Nucleus accumbens (tissue), 56 donors: Measurements from ENCODE around the gene MBD4.

ENCODE experiments used
- DNase-seq, 56 donors: peaks; one replicate each; lab custom pipeline; 2025; lab: John Stamatoyannopoulos, UW

MBD4 gene

GRCh38 chr3:129434140-129434539 is 5.6 kb downstream of the MBD4 start:
- no peak for DNase-seq

DNA sequence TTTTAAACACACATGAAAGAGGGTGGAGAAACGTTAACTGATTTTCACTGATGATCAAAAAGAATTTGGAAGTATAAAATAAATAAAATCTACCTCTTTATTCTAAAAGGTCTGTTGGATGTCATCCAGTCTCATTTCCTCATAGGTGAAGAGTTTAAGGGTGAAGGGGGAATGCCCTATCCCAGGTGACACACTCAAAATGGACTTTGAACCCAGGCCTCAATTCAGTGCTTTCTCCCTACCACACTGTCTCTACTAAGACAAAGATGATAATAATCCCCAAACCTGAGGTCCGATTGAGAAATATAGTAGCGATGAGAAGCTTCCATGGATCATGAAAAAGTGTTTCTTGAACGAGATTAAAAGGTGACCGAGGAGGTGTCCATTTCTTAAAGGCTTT is 6.2 kb downstream of the MBD4 start:
- DNase-seq, result no peak

- no peak for DNase-seq
These were observed 7.1 kb downstream of the MBD4 start for GRCh38 chr3:129432671-129433070.

DNA sequence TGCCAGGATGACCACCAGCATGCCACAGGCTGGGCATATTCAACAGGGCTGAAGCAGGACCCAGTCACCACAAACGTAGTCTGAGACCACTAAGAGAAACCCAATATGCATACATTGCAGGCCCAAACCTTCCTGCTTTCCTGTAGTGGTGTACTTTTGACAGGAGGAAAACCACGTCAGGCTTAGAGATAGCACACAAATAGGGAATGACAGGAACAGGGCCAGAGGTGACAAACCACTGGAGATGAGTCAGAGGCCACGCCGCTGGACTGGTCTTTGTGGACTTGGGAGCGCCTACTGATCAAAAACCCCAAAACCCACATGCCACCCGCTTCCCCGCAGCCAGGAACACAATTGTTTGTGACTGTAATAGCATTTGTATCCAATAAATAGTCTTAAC is 7.7 kb downstream of the MBD4 start:
- no peak for DNase-seq

GRCh38 chr3:129429602-129430001 is 10.1 kb downstream of the MBD4 start:
- no peak for DNase-seq

GRCh38 chr3:129429080-129429451 is 10.7 kb downstream of the MBD4 start:
- DNase-seq, result peak in 4 of 56 donors; percentile 14 to 39 (median 18)

DNA sequence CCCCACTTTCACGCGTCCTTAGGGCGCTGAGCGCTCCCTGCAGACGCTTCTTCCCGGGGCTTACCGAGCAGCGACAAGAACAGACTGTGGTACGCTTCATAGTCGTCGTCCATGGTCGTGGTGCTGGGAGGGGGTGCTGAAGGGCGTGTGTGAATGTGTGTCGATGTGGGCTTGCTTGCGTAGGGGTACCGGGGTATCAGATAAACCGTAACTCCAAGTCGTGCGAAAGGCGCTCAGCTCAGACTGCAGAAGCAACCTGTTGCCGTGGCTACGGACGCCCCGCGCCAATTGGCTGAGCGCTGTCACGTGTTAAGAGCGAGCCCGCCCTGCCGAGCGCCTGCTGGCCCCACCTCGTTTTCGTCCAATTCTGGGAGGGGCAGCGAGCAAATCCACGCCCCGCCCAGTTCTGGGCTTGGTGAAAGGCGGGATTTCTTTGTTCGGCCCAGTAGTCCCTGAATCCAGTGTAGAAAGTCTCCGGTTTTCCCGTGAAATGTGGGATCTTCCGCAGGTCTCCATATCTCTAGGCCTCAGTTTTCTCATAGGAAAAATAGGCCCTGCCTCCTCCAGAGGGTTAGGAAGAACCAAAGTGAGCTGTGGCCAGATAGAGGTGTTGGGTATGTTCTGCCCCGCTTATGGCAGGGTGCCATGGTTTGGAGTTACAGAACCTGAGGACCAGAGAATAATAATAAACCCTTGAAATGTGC is 11.2 kb downstream of the MBD4 start, which contains the start of gene EFCAB12:
Gene EFCAB12, minus strand, starts transcription at position 261 of the 704 bp plus-strand sequence. Its CDS starts 148 bp downstream, at position 113.
- DNase-seq, result peak; percentile 52 to 99 (median 93)

GRCh38 chr3:129428007-129428375 is 11.8 kb downstream of the MBD4 start:
- peak in 2 of 56 donors; percentile 55 to 56 for DNase-seq

DNA sequence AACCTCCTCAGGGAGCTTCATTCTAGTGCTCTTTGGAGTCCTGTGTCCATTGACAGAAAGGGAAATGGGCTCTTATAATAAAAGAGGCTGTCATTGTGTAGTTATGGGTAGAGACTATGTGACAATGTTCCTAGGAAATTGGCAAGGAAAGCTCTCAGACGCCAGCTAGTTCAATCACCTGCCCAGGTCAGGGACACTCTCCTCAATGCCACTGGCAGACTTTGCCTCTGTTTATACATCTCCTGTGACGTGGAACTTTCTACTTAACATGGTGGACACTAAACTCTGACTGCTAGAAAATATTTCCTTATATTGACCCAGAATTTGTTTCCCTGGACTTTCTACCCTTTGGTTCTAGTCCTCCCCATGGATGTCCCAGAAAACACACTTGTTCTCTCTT is 14.1 kb downstream of the MBD4 start:
- DNase-seq, result no peak

DNA sequence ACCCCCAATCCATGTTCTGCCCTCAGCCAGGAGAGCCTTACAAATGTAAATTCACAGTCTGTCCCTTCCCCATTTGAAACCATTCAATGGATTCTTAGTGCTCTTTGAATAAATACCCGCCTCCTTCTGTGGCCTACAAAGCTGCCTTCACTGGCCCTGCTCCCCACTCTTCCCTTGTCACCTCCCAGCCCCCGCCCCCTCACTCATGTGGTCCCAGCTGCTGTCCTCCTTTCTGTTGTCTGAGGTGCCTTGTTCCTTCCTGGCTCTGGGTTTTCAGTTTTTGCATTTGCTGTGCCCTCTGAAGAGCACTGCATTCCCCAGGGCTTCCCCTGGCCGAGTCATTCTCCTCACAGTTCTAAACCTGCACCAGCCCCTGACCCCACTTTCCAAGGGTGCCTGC is 14.5 kb downstream of the MBD4 start:
- no peak for DNase-seq

DNA sequence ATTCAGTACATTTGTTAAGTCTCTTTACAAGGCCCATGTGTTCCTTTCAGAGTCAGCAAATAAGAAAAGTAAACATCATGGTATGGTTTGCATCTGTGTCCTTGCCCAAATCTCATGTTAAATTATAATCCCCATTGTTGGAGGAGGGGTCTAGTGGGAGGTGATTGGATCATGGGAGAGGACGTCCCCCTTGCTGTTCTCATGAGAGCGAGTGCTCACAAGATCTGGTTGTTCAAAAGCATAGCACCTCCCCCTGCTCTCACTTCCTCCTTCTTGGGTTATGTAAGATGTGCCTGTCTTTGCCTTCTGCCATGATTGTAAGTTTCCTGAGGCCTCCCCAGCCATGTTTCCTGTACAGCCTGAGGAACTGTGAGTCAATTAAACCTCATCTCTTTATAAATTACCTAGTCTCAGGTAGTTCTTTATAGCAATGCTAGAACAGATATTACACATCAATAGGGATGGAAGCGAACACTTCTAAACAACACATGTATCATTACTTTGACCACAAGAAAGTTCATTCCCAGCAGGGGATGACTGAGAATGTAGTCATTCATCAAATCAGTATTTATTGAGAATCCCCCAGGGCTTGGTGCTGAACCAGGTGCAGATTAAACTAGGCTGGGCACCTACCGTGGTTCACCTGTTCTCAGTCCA is 15.4 kb downstream of the MBD4 start:
- peak in 2 of 56 donors; percentile 4 to 5 for DNase-seq

- DNase-seq, result no peak
These were observed 16.9 kb downstream of the MBD4 start for GRCh38 chr3:129422897-129423296.

DNA sequence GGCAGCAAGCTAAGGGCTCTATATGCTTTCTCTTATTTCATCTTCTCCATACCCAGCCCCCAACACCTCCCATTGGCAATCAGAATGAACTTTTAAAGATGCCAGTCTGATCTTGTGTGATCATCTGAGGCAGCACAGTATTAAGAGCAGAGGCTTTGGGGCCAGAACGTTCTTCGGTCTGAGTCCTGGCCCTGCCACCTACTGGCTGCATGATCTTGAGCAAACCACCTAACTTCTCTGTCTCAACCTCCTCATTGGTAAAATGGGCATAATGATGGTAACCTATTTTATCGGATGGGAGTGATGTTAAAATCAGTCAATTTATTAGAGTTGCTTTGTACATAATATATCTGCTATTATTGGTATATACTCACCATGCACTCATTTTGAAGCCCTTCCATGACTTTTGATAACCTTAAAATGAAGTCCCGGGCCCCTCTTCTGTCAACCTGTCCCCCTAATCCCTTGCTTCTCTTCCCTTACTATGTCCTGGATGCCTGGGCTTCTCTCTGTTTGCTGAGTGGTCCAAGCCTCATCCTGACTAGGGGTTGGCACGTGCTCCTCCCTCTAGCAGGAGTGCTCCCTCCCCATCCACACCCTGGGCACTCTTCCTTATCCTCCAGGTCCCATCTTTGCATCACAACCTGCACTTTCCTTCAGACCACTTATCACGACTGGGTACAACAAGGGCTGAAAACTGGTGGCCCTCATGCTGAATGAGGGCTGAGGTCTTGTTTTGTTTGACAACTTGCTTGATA is 17.6 kb downstream of the MBD4 start:
- DNase-seq, result no peak

DNA sequence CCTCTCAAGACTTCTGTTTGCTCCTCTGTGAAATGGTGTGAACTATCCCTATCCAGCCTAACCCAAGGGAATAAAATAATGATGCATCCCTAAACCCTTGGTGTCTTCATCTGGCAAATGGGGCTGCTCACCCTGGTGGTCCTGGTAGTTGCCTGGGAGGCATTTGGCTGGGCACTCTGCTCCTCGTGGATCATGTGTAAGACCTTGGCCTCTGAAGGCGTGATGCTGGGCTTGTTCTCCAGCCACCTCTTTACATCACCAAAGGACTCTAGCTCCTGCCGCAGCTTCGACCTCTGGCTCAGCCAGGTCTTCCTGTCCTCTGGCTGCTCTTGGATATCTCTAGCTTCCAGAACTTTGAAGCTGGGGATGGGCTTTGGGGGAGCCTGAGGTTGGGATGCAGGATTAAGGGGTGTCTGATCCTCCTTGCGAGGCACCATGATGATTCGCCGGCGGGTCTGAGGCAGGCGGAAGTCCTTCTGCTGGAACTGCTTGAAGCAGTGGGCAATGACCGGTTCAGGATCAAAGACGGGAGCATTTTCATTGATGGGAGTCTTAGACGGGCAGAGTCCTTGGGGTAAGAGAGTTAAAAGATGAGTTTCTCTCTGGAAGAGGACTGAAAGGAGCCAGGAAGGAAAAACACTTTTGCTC is 18.4 kb downstream of the MBD4 start:
- DNase-seq, result no peak

- no peak for DNase-seq
These were observed 20.3 kb downstream of the MBD4 start for GRCh38 chr3:129419476-129419875.

DNA sequence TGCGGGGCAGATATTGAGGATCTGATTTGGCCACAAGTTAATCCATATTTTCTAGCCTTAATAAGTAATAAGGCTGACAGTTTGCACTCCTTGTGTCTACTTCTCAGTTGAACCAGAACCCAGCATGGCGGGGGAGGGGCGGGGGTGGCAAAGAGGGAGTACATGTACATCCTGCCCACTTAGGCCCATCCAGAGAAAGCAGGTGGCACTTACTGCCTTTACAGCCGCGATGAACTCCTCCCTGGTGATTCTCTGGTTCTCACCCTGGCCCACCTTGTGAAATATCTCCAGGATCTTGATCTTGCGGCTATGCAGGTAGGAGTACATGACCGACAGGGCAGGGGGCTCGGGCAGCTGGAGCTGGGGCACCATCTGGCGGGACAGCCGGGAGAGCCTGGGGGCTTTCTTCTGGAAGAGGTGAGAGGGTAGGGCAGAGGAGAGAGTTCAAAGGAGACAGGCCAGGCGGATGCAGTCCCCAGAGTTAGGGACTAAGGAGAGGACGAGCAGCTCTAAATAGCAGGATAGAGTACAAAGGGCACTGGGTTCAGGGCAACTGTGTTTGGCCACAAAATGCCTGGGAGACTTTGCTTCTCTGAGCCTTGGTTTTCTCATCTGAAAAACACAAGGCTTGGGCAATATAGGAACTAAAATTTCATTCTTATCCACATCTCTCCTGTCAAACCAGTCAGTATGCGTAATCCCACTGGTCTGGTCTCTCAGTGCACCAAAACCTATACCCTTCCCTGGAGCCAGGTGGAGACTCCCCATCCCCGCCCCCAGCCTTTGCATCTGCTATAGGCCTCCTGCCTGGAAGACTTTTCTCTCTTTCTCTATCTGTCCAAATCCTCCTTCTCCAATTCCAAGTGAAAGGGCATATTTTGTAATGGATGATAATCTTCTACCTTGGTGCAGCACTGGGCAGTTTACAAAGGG is 21.4 kb downstream of the MBD4 start:
- no peak for DNase-seq

- DNase-seq, result no peak
These were observed 22.4 kb downstream of the MBD4 start for GRCh38 chr3:129417326-129417725.

- DNase-seq, result no peak
These were observed 23.3 kb downstream of the MBD4 start for GRCh38 chr3:129416415-129416814.

DNA sequence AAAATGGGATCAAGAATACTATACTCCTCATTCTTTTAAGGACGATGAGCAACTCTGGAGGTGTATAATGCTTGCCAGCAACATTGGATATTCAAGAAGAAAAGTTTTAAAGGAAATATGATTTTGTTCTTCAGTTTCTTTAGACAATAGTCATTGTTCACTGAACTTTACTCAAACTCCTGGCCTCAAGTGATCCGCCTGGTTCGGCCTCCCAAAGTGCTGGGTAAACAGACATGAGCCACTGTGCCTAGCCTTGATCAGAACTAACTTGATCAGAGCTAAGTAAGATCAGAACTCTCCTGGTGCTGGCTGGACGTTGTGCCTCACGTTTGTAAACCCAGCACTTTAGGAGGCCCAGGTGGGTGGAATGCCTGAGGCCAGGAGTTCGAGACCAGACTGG is 23.9 kb downstream of the MBD4 start:
- DNase-seq, result no peak

- no peak for DNase-seq
These were observed 24.4 kb downstream of the MBD4 start for GRCh38 chr3:129415378-129415777.
